Stimulated activated CD4-positive, alpha-beta T cell treated with anti-CD3 and anti-CD28 coated beads, Interleukin-2, amount 100 ng/mL, for 24 hours (primary cell): ENCODE results near the gene MOV10.

ENCODE experiments used
- DNase-seq, 2 donors: peaks; one replicate each; pipeline ENCODE4 v3.0.0-alpha.2; 2020

The MOV10 gene

DNA sequence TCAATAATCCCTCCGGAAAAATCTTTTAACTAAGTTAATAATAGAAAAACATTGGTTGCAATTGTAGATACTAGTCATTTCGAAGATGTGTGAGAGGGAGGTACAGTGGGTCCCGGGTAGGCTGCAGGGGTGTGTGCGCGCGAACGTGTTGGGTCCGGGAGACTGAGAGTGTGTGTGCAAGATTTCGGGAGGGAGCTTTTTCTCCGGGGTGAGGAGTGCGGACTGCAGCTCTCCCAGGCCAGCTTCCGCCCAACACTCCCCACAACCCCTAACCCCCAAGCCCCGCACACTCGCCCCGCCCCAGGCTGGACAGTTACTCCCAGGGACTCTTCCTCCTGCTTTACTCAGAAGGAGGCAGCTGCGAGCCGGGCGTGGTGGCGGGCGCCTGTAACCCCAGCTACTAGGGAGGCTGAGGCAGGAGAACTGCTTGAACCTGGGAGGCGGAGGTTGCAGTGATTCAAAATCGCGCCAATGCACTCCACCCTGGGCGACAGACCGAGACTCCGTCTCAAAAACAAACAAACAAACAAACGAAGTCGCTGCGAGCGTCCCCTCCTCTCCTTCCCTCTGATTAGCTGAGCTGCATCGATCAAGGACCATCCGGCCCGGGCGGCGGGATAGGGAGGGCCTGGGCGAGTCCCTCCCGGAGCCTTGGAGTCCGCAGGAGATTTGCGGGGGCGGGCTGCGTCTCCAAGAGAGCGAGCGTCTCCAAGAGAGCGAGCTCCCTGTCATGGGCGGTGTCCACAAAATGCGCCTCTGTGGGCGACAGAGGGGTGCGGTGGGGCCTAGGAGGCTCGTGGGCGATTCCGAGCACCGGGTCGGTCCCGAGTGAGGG lies 68.9 kb downstream of the MOV10 start:
- no peak for DNase-seq

DNA sequence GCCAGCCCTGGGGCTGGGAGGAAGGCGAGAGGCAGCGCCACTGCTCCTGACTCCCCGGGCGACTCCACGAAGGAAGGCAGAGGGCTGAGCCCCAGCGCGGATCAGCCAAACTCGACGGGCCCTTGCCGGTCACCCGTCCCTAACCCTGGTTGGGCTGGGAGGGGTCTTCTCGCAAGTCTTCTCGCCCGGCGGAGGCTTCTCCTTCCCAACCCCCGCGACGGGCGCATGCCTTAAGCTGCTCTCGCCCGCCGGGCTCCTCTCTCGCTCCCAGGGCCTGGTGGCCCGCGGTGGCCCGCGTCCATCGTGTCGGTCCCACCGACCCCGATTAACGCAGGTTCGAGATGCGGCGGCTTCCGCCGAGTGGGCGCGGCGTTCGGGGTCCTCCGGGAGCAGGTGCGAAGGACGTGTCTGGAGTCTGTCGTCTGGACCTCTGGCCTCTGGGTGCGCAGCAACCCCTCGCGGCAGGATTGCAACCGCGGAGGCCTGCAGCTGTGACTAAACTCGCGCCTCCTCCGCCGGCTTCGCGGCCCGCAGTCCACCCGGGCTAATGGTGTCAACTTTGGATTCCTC lies 69.6 kb downstream of the MOV10 start:
- no peak for DNase-seq

DNA sequence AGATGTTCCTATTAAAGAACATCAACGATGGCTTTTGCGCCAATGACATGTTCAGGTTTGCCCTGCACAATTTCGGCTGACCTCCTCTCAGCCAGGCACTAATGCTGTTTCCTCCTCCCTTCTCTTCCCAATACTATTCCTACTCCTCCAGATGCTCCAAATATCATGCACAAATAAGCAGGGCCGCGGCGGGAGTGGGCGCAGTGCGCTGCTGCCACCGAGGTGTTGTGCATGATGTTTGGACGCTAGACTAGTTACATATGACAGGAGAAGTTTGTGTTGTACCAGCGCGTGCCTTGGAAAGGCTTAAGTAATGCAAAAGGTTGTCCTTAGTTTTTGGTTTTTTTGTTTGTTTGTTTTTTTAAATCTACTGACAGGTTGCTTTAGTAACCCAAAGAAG lies 73.9 kb downstream of the MOV10 start:
- no peak for DNase-seq
